NB4 (cell line): ENCODE data around the gene TEPSIN.

Source experiments
- DNase-seq: peaks from one replicate; pipeline ENCODE4 v3.0.0; 2010; ENCODE audit warnings: low read depth
- H3K4me3 ChIP-seq: one replicate; pipeline ENCODE4 v1.5.1; 2011; ENCODE audit warnings: mild to moderate bottlenecking, low read depth, low read length, moderate library complexity
- MYC ChIP-seq: IDR thresholded peaks from 2 replicates; pipeline ENCODE4 v1.6.1; 2011; ENCODE audit warnings: low read depth, low read length
- POLR2A ChIP-seq: IDR thresholded peaks from 2 replicates; pipeline ENCODE4 v1.6.1; 2011; ENCODE audit warnings: mild to moderate bottlenecking; ENCODE audit not compliant: insufficient read length; ENCODE audit errors: extremely low read depth
- TF ChIP-seq, protein P1 (sequence below): IDR thresholded peaks from one replicate; pipeline ENCODE4 v1.5.1; 2012; ENCODE audit warnings: low read depth, low read length
- TF ChIP-seq, protein P2 (sequence below): IDR thresholded peaks from 2 replicates; pipeline ENCODE4 v1.6.1; 2011; ENCODE audit warnings: low read depth, low read length

The TEPSIN gene

DNA sequence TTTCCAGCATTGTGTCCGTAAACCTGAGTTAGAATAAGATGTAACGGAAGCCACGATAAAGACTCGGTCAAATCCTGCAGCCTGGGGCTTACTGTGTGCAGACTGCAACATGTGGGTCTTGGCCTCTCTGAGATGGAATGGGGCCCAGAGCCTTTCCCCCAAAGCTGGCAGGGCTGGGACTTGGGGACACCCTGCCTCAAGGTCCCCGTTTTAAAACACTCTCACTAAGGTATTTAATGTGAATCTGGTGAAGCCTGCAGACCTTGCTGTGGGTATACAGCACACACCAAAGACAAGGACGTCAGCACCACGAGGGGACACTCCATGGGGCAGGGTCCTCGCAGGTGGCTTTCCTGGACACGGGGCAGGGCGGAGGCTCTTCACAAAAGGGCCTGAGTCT, 2.3 kb upstream of the TEPSIN start:
- no peak for DNase-seq
- H3K4me3 ChIP-seq: peak overlapping the region; percentile 16
- TF ChIP-seq POLR2A (no peak), MYC (no peak)
- TF ChIP-seq, protein P1, sequence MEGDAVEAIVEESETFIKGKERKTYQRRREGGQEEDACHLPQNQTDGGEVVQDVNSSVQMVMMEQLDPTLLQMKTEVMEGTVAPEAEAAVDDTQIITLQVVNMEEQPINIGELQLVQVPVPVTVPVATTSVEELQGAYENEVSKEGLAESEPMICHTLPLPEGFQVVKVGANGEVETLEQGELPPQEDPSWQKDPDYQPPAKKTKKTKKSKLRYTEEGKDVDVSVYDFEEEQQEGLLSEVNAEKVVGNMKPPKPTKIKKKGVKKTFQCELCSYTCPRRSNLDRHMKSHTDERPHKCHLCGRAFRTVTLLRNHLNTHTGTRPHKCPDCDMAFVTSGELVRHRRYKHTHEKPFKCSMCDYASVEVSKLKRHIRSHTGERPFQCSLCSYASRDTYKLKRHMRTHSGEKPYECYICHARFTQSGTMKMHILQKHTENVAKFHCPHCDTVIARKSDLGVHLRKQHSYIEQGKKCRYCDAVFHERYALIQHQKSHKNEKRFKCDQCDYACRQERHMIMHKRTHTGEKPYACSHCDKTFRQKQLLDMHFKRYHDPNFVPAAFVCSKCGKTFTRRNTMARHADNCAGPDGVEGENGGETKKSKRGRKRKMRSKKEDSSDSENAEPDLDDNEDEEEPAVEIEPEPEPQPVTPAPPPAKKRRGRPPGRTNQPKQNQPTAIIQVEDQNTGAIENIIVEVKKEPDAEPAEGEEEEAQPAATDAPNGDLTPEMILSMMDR: no peak

DNA sequence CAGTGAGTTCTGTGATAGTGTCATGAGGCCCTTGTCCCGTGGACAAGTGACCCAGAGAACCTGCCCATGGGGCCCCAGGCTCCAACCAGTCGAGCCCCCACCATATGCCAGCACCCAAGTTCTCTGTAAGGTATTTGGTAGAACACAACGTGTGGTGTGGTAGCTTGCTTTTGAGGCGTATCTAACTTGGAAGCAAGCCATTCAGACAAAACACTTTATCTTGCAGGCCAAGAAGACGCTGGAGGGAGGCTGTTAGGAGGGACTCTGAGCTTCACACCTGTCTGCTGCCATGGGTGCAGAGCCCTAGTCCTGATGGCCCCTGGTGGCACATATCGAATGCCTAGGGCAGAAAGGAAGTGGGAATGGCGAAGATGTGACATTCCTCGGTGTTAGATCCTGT, 1.9 kb upstream of the TEPSIN start:
- TF ChIP-seq, protein P1: no peak
- TF ChIP-seq, protein P2, sequence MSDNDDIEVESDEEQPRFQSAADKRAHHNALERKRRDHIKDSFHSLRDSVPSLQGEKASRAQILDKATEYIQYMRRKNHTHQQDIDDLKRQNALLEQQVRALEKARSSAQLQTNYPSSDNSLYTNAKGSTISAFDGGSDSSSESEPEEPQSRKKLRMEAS: no peak
- TF ChIP-seq POLR2A (no peak), MYC (no peak)
- H3K4me3 ChIP-seq: peak overlapping the region; percentile 16
- no peak for DNase-seq

DNA sequence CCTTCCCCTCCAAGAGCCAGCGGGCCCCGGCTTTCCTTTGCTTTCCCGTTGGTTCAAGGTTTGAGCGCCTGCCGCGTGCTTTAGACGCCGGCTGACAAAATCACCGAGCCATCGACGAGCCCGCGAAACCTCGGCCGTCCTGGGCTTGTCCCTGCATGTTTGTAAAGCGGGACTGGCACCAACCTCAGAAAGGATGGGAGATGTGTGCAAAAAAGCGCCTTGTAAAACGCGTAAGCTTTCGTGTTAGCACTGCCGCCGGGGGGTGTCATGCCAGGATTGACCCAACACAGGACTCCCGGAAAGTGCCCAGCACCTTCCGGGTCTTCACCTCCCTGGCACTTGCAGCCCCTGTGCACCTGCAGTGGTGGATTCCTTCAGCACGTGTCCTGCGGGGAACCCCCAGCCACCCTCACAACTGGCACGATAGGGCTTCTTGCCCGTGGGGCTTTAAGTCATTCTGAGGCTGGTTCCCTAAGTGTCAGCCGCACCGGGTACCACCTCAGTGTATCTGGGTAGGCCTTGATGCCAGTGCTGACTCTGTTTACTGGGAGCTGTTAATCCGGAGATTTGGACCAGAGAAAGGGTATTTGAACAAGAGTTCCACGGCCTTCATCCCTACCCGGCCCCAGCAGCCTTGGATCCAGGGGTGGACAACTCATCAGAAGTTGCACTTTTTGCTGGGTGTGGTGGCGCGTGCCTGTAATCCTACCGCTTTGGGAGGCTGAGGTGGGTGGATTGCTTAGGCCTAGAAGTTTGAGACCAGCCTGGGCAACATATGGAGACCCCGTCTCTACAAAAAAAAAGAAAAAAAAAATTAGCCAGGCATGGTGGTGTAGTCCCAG, 1.1 kb upstream of the TEPSIN start:
- H3K4me3 ChIP-seq: peak overlapping the region; percentile 87
- DNase-seq: peak; percentile 63
- TF ChIP-seq, protein P1: no peak
- TF ChIP-seq, protein P2: peak; percentile 48; the same call in 1 of the 2 replicates
- TF ChIP-seq POLR2A (no peak), MYC (peak; percentile 25; the same call in 1 of the 2 replicates)

DNA sequence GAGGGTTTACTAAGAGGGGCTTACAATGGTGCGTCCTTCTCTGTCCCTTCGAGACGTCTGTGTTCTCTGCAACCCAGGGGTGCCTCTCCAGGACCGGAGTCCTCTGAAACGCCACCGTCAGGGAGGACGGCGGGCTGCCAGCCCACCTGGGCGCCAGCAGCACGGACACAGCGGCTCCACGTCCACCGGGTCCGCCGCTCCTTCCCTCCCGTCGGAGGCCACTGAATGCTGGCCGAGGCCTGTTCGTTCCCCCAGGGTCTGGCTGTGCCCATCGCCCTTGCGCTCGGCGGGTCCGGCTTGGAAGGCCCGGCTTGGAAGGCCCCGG, 403 bp downstream of the TEPSIN start:
- H3K4me3 ChIP-seq: peak overlapping the region; percentile 76
- TF ChIP-seq MYC: no peak
- TF ChIP-seq, protein P2: no peak
- TF ChIP-seq, protein P1: no peak
- no peak for TF ChIP-seq POLR2A
- DNase-seq: no peak

DNA sequence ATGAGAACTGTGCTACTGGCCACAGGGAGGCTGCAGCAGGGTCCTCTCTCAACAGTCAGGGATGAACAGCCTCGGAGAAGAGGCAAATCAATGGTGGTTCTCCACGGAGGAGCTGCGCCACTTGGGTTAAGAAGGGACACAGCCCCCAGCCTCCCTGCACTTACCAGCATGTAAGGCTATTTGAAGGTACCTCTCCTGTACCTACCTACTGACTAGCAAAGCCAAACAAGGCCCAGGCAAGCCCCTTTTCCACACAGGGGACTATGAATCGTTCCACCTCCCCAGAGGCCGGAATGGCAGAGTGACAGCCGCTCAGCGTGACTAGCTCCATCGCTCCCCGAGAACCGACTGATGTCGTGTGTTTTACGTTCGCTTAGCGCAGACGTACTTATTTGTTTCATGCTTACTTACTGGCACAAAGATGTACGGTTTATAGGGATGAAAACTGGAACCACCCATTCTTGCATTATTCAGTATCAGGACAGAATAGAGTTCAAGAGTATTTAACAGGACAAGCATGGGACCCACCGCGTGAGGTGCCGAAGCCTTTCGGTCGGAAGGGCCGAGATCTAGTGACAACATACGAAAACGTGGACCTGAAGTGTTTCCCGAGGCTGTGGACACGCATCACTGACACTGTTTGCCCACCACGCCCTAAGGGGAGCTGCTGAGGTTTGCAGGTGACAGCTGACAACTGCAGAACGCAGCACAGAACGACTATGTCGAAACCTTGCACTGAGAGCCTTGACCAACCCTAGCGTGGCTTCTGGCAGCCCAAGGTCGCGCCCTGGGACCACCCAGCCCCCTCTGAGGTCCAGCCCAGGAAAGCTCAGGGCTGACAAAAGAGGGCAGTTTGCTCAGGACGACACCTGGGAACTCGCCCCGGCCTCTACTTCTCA, 1.0 kb downstream of the TEPSIN start:
- TF ChIP-seq POLR2A: no peak
- TF ChIP-seq, protein P1: no peak
- no peak for TF ChIP-seq MYC
- TF ChIP-seq, protein P2: no peak
- DNase-seq: no peak
- H3K4me3 ChIP-seq: peak overlapping the region; percentile 76
